ENCODE measurements around the gene ARID1B. TPM values are rescaled to one million over a fixed set of nuclear protein-coding genes. Genes with fewer than 3 reads are reported as not detected.

The ARID1B gene
- total and polyA plus RNA-seq, 10 of the 15 experiments (the other 5 are each of a cell fraction or from before 2014, with no cell fraction given), result 24.7 to 133 (median 54.6) TPM

- TF ChIP-seq YY1 (IDR thresholded peaks at IDR 0.05; ENCODE audit: low read depth, low read length) (no peak), JUND (IDR thresholded peaks at IDR 0.05; ENCODE audit: low read depth, low read length) (no peak), CHD4 (IDR thresholded peaks at IDR 0.05) (no peak), SUZ12 (IDR thresholded peaks at IDR 0.05; ENCODE audit: unreplicated experiment) (no peak), ATF7 (IDR thresholded peaks at IDR 0.05; ENCODE audit: low read depth) (no peak), SIN3A (IDR thresholded peaks at IDR 0.05; ENCODE audit: low read depth, low read length) (no peak)
Measured at GRCh38 chr6:156928972-156929371, 151.8 kb downstream of the ARID1B start (continued).

DNA sequence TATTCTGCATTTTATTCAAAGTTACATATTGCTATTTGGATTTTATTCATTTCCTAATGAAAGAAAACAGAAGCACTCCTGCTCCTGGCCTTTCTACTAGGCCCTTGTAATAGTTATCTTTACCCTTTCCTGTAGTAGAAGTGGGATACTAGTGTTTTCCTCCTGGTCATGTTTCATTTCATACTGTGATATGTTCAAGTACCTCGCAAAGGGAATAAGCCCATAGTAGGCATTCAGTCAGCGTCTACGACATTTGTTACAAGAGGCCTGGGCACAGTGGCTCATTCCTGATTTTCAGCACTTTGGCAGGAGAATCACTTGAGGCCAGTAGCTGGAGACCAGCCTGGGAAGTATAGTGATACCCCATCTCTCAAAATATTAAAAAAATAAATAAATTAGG lies 154.1 kb downstream of the ARID1B start:
- H3K79me2 ChIP-seq (ENCODE audit: control insufficient read depth, insufficient read depth, low read length), result peaks cover 60% of the 10 kb centered on the region
- intact Hi-C loops (cut with micrococcal nuclease; ENCODE audit: unreplicated experiment), result no loop called here

More for the DNA sequence above, 154.1 kb downstream of the ARID1B start:
- ChIA-PET CTCF (interaction anchor here (0.6 to 2.2 kb wide), 4 partner anchors 8 to 37 kb away, joined by 3 to 7 read pairs (median 3); no protein-coding TSS in a partner anchor), SMC1A (ENCODE audit: uncharacterized antibody, unreplicated experiment) (interaction anchor here (1.1 to 6.2 kb wide), 6 partner anchors 8 to 147 kb away, joined by 4 to 42 read pairs (median 23); no protein-coding TSS in a partner anchor), POLR2A (interaction anchor here (0.6 to 1.4 kb wide), 15 partner anchors 14 to 1999 kb away, joined by 3 to 11 read pairs (median 4); no protein-coding TSS in a partner anchor), RAD21 (ENCODE audit: unreplicated experiment) (interaction anchor here (0.6 to 3.2 kb wide), 9 partner anchors 12 to 349 kb away, joined by 3 to 15 read pairs (median 6); no protein-coding TSS in a partner anchor)
- no peak for FAIRE-seq
- 98% methylated on average over 3 of the region's 3 CpGs for WGBS (ENCODE audit: insufficient coverage, insufficient replicate concordance, low lambda C conversion rate, missing lambda C conversion rate)
- no peak for ATAC-seq
- no peak overlapping the region for H3K27ac ChIP-seq (ENCODE audit: control insufficient read depth, insufficient read depth)
- H3K4me1 ChIP-seq (ENCODE audit: control insufficient read depth, insufficient read depth, low read length), result peaks cover under 1% of the 10 kb centered on the region; the same call in 1 of the 2 replicates
- DNase-seq (ENCODE audit: low read depth, low spot score), result no peak
- TF ChIP-seq EED (IDR thresholded peaks at IDR 0.05; ENCODE audit: low read depth), result no peak
- TF ChIP-seq KLF5 (IDR thresholded peaks at IDR 0.05; ENCODE audit: partially characterized antibody), result no peak
- TF ChIP-seq ZNF384 (IDR thresholded peaks at IDR 0.05; ENCODE audit: borderline replicate concordance, low read depth, low read length), result no peak
- no peak for TF ChIP-seq MYC (IDR thresholded peaks at IDR 0.05; ENCODE audit: insufficient read depth, insufficient read length, insufficient replicate concordance, low read length, severe bottlenecking)
- TF ChIP-seq BCL3 (IDR thresholded peaks at IDR 0.05; ENCODE audit: borderline replicate concordance, insufficient read depth, low read depth, low read length, poor library complexity, severe bottlenecking), result no peak
- no peak for TF ChIP-seq GABPA (IDR thresholded peaks at IDR 0.05; ENCODE audit: low read depth)
- no peak for TF ChIP-seq ZBED1 (IDR thresholded peaks at IDR 0.05; ENCODE audit: borderline replicate concordance)
- no peak for TF ChIP-seq IRF5 (IDR thresholded peaks at IDR 0.05; ENCODE audit: borderline replicate concordance)
- TF ChIP-seq NR2C1 (IDR thresholded peaks at IDR 0.05), result no peak
- no peak overlapping the region for H2AFZ ChIP-seq (ENCODE audit: control insufficient read depth, low read depth, low read length)
- in situ Hi-C loops (cut with MboI), result no loop called here
- H3K9me3 ChIP-seq (replicated peaks; ENCODE audit: control insufficient read depth, insufficient read depth, low read length), result no peaks in the 10 kb centered on the region
- no peak overlapping the region for H3K9ac ChIP-seq (ENCODE audit: control insufficient read depth, insufficient read depth, low read length)
- H3K27me3 ChIP-seq (replicated peaks in 1 of 2; ENCODE audit: control insufficient read depth in 2 of 2, insufficient read depth in 2 of 2, low read length in 1 of 2), result no peaks in the 10 kb centered on the region
- 0 out of 4 replicates have a peak, but pooled peaks cover 0 to under 1% of the 10 kb centered on the region in 2 experiments for H3K36me3 ChIP-seq (ENCODE audit: control insufficient read depth in 2 of 2, insufficient read depth in 2 of 2, low read length in 1 of 2)
- H3K4me2 ChIP-seq (ENCODE audit: control insufficient read depth, insufficient read depth), result no peak overlapping the region
- BruUV-seq (replicated peaks), result no TSS peak
- no peak overlapping the region for H3K4me3 ChIP-seq
- no peaks in the 10 kb centered on the region for H4K20me1 ChIP-seq (ENCODE audit: control insufficient read depth, insufficient read depth)

Data from GM12878 (cell line).